K562 (cell line): ENCODE data around the gene ARL14EP. TPM values are rescaled to one million over a fixed set of nuclear protein-coding genes. Genes with fewer than 3 reads are reported as not detected.

Experiments
- ATAC-seq: fragments of 200-7000 bp; cut with Tn5 transposase; 3 replicates; pipeline ENCODE4 v1.9.1; 2020; ENCODE audit warnings: moderate library complexity
- BruUV-seq: library from RNA; stranded (reverse); fragments of 400-500 nt; replicated peaks from 2 replicates; lab custom pipeline; 2021; lab: Mats Ljungman, UMichigan
- CTCF ChIA-PET: fragments of 300-600 bp; formaldehyde crosslinking; extraction: SDS; loops from one replicate; lab custom pipeline; 2021; ENCODE audit warnings: low intra/inter-chr PET ratio; lab: Yijun Ruan, JAX
- POLR2A ChIA-PET: fragments of 300-600, 350-650 bp; sonication (Branson Sonifier 250); formaldehyde crosslinking; extraction: SDS; loops from one replicate; lab custom pipeline; 2021; ENCODE audit warnings: antibody characterized with exemption, inconsistent platforms; lab: Yijun Ruan, JAX
- DNase-seq, 4 experiments: peaks; one replicate each; pipeline versions ENCODE4 v3.0.0 to v3.0.0-alpha.2; 2011 to 2018; ENCODE audit warnings: low spot score in 3 of 4, mixed read lengths in 3 of 4; ENCODE audit errors: extremely low read depth in 1 of 4
- FAIRE-seq: peaks from 2 replicates; lab custom pipeline; 2011; peaks lifted over from hg19 to GRCh38; lab: Jason Lieb, UNC
- H2AFZ ChIP-seq: 2 replicates; pipeline ENCODE4 v1.6.0; 2011; ENCODE audit warnings: low read depth, low read length, control low read depth, inconsistent platforms
- H3K27ac ChIP-seq: fragments of 200-600 bp; 3 replicates; pipeline ENCODE4 v1.8.0; 2011; ENCODE audit warnings: low read depth, mild to moderate bottlenecking, control low read depth, inconsistent platforms, low read length, moderate library complexity, mixed read lengths; ENCODE audit errors: extremely low read depth
- H3K27me3 ChIP-seq, 2 experiments: fragments of 300-600 bp in 1 of 2; 2 replicates in 1 of 2; 3 replicates in 1 of 2; pipeline versions ENCODE4 v1.6.0 to v1.8.0; 2011; ENCODE audit warnings: inconsistent platforms in 2 of 2, low read length in 2 of 2, mild to moderate bottlenecking in 1 of 2, mixed read lengths in 1 of 2, moderate library complexity in 1 of 2; ENCODE audit not compliant: control insufficient read depth in 2 of 2, insufficient read depth in 2 of 2
- H3K36me3 ChIP-seq: fragments of 300-600 bp; 3 replicates; pipeline ENCODE4 v1.8.0; 2011; ENCODE audit warnings: mild to moderate bottlenecking, low read length, inconsistent platforms; ENCODE audit not compliant: control insufficient read depth, insufficient read depth
- H3K4me1 ChIP-seq, 2 experiments: fragments of 200-600 bp in 1 of 2; replicated peaks in 1 of 2; 2 replicates in 1 of 2; 3 replicates in 1 of 2; pipeline versions ENCODE4 v1.5.1 to v1.8.0; 2011; ENCODE audit warnings: inconsistent platforms in 2 of 2, low read length in 2 of 2, mild to moderate bottlenecking in 1 of 2, mixed read lengths in 1 of 2, moderate library complexity in 1 of 2; ENCODE audit not compliant: control insufficient read depth in 2 of 2, insufficient read depth in 2 of 2
- H3K4me2 ChIP-seq: 2 replicates; pipeline ENCODE4 v1.6.1; 2011; ENCODE audit warnings: low read length, control low read depth, inconsistent platforms, mixed read lengths; ENCODE audit not compliant: insufficient read depth
- H3K4me3 ChIP-seq: fragments of 200-600 bp; sonication (generic), shearing (Covaris generic); 2 replicates; pipeline ENCODE4 v1.5.1; 2016; ENCODE audit warnings: control low read depth, inconsistent platforms
- H3K79me2 ChIP-seq: fragments of 200-600 bp; 3 replicates; pipeline ENCODE4 v1.8.0; 2011; ENCODE audit warnings: low read length, inconsistent platforms; ENCODE audit not compliant: control insufficient read depth, insufficient read depth
- H3K9ac ChIP-seq, 2 experiments: 2 replicates each; pipeline versions ENCODE4 v1.6.0 to v1.6.1; 2011; ENCODE audit warnings: low read depth in 2 of 2, low read length in 2 of 2, control low read depth in 1 of 2, inconsistent platforms in 1 of 2, mild to moderate bottlenecking in 1 of 2, mixed read lengths in 1 of 2; ENCODE audit not compliant: insufficient read depth in 1 of 2
- H3K9me1 ChIP-seq: one replicate; pipeline ENCODE4 v1.6.0; 2011; ENCODE audit warnings: inconsistent platforms, mild to moderate bottlenecking, low read length, moderate library complexity; ENCODE audit not compliant: control insufficient read depth, insufficient read depth
- H3K9me3 ChIP-seq: replicated peaks from 2 replicates; pipeline ENCODE4 v1.5.1; 2011; ENCODE audit warnings: low read depth, low read length, inconsistent platforms; ENCODE audit not compliant: control insufficient read depth, insufficient read depth
- H4K20me1 ChIP-seq: replicated peaks from 2 replicates; pipeline ENCODE4 v1.6.1; 2011; ENCODE audit warnings: low read length, inconsistent platforms, mixed read lengths; ENCODE audit not compliant: control insufficient read depth, insufficient read depth
- CTCF ChIP-seq, 3 experiments: IDR thresholded peaks in 2 of 3; conservative IDR thresholded peaks in 1 of 3; 2 replicates each; pipeline ENCODE4 v1.5.1; 2011 to 2012; ENCODE audit warnings: low read length in 3 of 3, mild to moderate bottlenecking in 3 of 3, control low read depth in 2 of 3, improper control_type of control experiment in 1 of 3, inconsistent platforms in 1 of 3, low read depth in 1 of 3, mixed read lengths in 1 of 3, moderate library complexity in 1 of 3; ENCODE audit not compliant: insufficient read depth in 2 of 3
- FOXO4 ChIP-seq: fragments of 450-650 bp; formaldehyde crosslinking; IDR thresholded peaks from 2 replicates; pipeline ENCODE4 v1.4.0; 2020; ENCODE audit warnings: mild to moderate bottlenecking, moderate library complexity
- in situ Hi-C: fragments of 300-500 bp; cut with MboI; formaldehyde crosslinking; loops from 4 replicates; pipeline ENCODE4 v1.15.0; 2018; ENCODE audit warnings: inconsistent platforms, mixed read lengths
- intact Hi-C: fragments of 100-400 bp; cut with micrococcal nuclease; formaldehyde crosslinking; loops from 2 replicates; pipeline ENCODE4 v1.14.2; 2022
- polyA plus RNA-seq, 8 experiments: library from polyadenylated mRNA; depleted of rRNA in 4 of 8; stranded (reverse) in 5 of 8; unstranded in 3 of 8; fragments of >200 nt; fragmentation: Nextera tagmentation in 2 of 8; fragmentation: Illumina TruSeq in 1 of 8; extraction: Ambion mirVana in 2 of 8; extraction: Trizol in 1 of 8; gene quantifications; 2 replicates each; pipeline versions ENCODE4 v1.2.1 to v1.2.3, GENCODE V29; 2011 to 2014; ENCODE audit warnings: inconsistent platforms in 1 of 8, missing spikeins in 1 of 8
- total RNA-seq, 7 experiments: library from RNA; depleted of rRNA in 6 of 7; stranded (reverse); fragments of >200 nt in 6 of 7; fragmentation: Illumina TruSeq in 2 of 7; extraction: Trizol in 2 of 7; gene quantifications; 2 replicates each; pipeline versions ENCODE4 v1.2.1 to v1.2.3, GENCODE V29; 2011 to 2021; ENCODE audit warnings: low replicate concordance in 1 of 7

The ARL14EP gene
- total and polyA plus RNA-seq, 9 of the 15 experiments (the other 6 are each of a cell fraction or from before 2014, with no cell fraction given), result 11.4 to 42.7 (median 25.9) TPM

GRCh38 chr11:30314625-30315024 is 8.3 kb upstream of the ARL14EP start:
- in situ Hi-C loops (no loop called here), intact Hi-C loops (no loop called here)
- no peaks in the 10 kb centered on the region for H3K9me3 ChIP-seq
- no peaks in the 10 kb centered on the region for H3K79me2 ChIP-seq
- ChIA-PET CTCF (no interaction called here), POLR2A (no interaction called here)
- no peak overlapping the region for H3K4me3 ChIP-seq
- H3K4me2 ChIP-seq, result no peak overlapping the region
- no peak for FAIRE-seq
- no peaks in the 10 kb centered on the region for H4K20me1 ChIP-seq
- H3K9ac ChIP-seq, result no peak overlapping the region
- no peak for DNase-seq
- no peaks in the 10 kb centered on the region; a peak in 1 of 5 replicates for H3K27me3 ChIP-seq
- H2AFZ ChIP-seq, result no peak overlapping the region
- TF ChIP-seq FOXO4 (CRISPR knock-in tag), result no peak
- peak in 2 of 3 experiments; percentile 9 to 34; a peak in 3 of 6 replicates for TF ChIP-seq CTCF (IDR thresholded peaks at IDR 0.05 in 2 of 3, conservative IDR thresholded peaks at IDR 0.05 in 1 of 3; ENCODE audit: insufficient read depth in 2 of 3, low read depth in 1 of 3, low read length in 3 of 3)
- no peak overlapping the region for H3K27ac ChIP-seq
- BruUV-seq, result no TSS peak
- H3K9me1 ChIP-seq, result no peaks in the 10 kb centered on the region
- ATAC-seq, result no peak
- no peaks in the 10 kb centered on the region for H3K36me3 ChIP-seq
- no peaks in the 10 kb centered on the region for H3K4me1 ChIP-seq
